ENCODE results near the gene WDFY1.

The WDFY1 gene

DNA sequence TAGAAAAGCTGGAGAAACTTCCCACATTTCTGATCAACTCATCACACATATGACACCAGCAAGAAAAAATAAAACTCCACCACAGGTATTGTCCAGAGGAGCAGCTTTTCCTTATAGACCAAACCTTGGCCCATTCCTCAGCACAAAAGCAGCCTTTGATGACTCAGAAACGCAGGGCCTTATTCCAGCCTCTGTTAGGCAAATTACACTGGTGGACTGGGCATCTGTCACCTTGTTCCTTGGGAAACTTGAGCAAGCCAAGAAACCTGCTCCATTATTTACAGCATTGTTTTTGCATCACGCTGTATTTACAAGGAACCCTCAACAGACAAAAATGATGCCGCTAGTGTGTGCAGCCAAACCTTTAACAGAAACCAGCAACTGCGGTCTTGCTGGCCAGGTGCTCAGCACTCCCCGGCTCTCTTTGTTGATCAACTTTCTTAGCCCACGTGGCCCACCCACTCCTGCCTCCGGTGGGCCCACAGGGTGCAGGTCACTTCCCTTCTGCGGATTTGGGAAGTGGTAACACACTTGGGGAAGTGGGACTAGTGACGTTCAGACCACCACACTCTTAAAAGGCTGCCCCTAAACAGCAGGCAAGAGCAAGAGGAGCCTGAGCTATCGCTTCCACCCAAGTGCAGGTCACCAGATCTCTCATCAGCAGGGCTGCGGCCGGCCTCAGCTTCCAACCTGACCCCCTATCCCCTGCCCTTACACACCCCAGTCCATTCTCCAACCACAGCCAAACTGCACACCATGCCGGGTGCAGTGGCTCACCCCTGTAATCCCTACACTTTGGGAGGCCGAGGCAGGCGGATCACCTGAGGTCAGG, 109.2 kb downstream of the WDFY1 start:
- DNase-seq (ENCODE audit: low read depth, low spot score) = no peak
- no peak overlapping the region for H3K4me3 ChIP-seq (ENCODE audit: low read length)

DNA sequence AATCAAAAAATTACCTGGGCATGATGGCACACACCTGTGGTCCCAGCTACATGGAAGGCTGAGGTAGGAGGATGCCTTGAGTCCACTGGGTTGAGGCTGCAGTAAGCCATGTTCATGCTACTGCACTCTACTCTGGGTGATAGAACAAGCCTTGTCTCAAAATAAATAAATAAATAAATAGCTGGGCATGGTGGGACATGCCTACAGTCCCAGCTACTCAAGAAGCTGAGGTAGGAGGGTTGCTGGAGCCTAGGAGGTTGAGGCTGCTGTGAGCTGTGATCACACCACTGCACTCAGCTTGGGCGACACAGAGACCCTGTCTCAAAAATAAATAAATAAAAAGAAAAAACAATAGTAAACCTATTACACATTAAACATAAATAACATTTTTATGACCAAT, 110.7 kb downstream of the WDFY1 start:
- DNase-seq (ENCODE audit: low read depth, low spot score) = no peak
- no peak overlapping the region for H3K4me3 ChIP-seq (ENCODE audit: low read length)

DNA sequence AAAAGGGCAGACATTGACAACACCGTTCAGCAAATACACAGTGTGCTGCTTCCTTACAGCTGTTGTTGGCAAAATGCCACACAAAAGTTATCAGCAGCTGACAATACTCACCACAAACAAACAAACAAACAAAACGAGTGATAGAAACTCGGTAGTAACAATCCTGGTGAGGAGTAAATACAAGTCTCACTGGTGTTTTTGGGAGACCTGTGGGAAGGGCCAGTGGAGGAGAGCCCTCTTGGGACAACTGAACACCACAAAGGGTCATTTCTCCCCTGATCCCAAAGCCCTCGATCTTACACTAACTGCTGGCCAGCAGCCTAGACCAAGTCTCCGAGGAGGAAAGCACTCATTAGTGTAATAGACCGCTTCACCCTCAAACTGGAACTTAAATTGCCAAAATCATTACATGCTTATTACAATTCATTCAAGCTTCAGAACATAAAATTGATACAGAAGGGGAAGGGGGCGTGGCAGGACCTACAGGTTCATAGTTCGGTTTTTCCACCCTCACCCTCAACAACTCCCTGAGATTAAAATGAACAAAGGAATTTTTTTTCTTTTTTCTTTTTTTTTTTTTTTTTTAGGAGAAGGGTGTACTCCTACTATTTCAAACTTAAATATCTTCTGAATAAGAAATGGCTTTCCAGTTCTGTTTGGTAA, 112.8 kb downstream of the WDFY1 start:
- DNase-seq (ENCODE audit: low read depth, low spot score) = no peak
- no peak overlapping the region for H3K4me3 ChIP-seq (ENCODE audit: low read length)

DNA sequence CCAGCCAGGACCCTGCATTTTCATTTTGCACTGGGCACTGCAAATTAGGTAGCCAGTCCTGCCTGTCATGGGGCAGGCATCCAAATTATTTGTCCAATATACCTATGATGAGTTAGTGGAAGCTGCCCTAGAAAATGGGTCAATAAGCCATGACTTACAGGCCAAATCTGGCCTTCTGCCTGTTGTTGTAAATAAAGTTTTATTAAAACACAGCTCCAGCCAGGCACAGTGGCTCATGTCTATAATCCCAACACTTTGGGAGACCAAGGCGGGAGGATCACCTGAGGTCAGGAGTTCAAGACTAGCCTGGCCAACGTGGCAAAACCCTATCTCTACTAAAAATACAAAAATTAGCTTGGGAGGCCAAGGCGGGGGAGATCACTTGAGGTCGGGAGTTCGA, 116.0 kb downstream of the WDFY1 start:
- H3K4me3 ChIP-seq (ENCODE audit: low read length) = no peak overlapping the region
- DNase-seq (ENCODE audit: low read depth, low spot score) = no peak

DNA sequence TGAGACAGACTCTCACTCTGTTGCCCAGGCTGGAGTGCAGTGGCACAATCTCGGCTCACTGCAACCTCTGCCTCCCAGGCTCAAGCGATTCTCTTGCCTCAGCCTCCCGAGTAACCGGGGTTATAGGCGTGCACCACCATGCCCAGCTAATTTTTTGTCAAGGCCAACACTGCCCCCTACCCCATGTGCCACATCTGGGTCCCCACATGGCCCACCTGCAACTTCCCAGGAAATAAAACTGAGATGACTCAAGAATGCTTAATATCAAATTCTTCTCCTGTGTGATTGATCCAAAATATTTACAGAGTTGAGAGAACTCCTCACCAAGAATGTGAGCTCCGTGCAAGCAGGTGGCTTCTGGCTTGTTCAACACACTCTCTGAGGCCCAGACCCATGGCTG, 116.8 kb downstream of the WDFY1 start:
- DNase-seq (ENCODE audit: low read depth, low spot score) = no peak

DNA sequence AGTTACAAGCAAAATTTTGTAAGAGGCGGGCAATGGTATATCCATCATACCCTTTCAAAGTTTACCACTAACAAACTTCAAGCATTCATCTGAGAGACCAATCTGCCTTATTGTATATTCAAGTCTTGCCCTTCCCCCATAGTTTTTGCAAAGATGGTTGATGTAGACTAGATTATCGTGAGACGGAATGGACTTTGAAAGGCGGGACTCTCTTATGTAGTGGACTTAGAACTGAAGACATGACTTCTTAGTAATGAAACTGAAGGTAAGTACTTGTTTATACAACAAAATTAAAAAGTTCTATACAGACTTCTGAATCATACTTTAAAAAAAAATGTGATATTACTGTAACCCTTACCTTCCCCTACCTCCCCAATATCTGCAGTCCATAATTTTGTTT, 118.1 kb downstream of the WDFY1 start:
- H3K4me3 ChIP-seq (ENCODE audit: low read length) = no peak overlapping the region
- DNase-seq (ENCODE audit: low read depth, low spot score) = no peak

More for the DNA sequence above, 116.8 kb downstream of the WDFY1 start:
- no peak overlapping the region for H3K4me3 ChIP-seq (ENCODE audit: low read length)

All from Jurkat, Clone E6-1 (cell line).